Measurements from ENCODE around the gene LY6G6F.
A peak's percentile ranks its signal among the peaks of the same experiment; 100 is the strongest.

LY6G6F gene

DNA sequence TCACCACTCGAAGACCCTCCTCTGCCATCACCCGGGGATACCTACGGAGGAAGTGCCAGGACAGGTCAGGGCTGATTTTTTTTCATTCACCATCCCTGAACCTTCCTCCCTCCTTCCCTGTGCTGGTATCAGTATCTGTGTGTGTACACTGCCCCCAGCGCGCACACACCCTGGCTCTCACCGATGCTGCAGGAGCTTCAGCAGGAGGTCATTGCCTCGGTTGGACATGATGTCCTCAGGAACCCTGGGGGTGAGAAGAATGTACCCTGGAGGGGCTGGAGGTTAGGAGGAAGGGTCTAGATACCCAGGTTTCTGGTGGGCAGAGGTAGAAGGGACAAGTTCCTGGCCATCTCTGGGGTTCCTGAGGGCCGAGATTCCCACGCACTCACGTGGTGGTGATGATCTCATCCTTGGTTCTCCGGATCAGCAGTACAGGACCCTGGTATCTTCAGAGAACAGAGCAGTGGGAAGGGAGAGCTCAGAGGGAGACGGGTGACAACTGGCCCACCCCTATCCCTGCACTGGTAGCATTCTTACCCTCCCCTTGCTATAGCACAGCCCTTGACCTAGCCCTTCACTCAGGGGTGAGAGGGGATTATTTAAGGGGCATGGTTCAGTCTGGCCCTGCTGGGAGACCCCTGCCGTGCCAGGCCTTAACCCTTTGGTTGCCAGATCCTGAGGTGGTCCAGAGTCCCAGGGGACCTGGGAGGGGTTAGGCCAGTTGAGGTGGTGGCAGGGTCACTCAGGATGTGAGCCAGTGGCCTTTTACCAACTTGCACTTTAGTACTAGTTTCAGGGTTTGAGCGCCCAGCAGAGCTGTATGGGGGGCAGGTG lies 18.6 kb upstream of the LY6G6F start:
- Mint-ChIP-seq H3K4me1 (ENCODE audit: low read depth) (no peaks in the 10 kb centered on the region), H3K4me3 (no peak overlapping the region), H3K36me3 (ENCODE audit: low read depth) (peaks cover 45% of the 10 kb centered on the region), H3K27ac (peak overlapping the region; percentile 26), H3K9me3 (no peaks in the 10 kb centered on the region), H3K27me3 (ENCODE audit: low read depth) (no peaks in the 10 kb centered on the region)
- no peak for DNase-seq (ENCODE audit: low spot score)

DNA sequence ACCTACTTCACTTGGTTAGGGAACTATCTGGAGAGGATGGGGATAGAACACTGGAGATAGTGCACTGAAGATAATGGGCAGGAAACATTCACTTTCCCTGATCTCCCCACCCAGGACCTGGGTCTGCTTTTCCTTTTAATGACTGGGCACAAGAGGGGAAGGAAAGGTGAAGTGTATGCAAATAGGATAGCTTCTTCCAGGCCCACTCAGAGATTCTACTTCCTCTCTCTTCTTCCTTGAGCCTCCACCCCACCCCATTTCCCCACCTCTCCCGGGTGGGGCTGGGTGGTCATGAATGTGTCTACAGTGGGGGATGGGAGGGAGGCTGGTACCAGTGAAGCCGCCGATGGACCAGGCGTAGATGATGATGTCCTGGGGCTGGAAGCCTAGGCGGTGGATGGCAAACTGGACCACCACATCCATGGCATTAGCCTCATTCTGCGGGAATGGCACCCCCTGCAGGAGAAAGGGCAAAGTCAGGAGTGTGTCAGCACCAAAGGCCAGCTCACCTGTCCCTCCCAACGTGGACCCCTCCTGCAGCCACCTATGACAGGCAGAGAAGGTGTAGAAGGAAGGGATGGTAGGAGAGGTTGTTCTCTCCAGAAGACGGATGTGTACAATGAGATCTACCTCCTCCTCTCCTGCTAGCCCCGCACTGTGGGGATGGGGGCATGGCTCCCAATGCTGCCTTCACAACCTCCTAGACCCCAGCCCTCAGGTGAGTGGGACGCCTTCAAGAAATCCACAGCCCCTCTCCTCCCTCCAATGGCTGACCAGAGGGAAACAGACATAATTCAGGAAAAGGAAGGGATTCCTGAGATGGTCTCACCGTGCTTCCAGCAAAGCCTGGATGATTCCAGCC lies 17.2 kb upstream of the LY6G6F start:
- Mint-ChIP-seq H3K27ac (no peak overlapping the region), H3K4me3 (no peak overlapping the region), H3K36me3 (ENCODE audit: low read depth) (peaks cover 51% of the 10 kb centered on the region), H3K4me1 (ENCODE audit: low read depth) (no peaks in the 10 kb centered on the region), H3K27me3 (ENCODE audit: low read depth) (no peaks in the 10 kb centered on the region), H3K9me3 (no peaks in the 10 kb centered on the region)
- DNase-seq (ENCODE audit: low spot score): no peak

DNA sequence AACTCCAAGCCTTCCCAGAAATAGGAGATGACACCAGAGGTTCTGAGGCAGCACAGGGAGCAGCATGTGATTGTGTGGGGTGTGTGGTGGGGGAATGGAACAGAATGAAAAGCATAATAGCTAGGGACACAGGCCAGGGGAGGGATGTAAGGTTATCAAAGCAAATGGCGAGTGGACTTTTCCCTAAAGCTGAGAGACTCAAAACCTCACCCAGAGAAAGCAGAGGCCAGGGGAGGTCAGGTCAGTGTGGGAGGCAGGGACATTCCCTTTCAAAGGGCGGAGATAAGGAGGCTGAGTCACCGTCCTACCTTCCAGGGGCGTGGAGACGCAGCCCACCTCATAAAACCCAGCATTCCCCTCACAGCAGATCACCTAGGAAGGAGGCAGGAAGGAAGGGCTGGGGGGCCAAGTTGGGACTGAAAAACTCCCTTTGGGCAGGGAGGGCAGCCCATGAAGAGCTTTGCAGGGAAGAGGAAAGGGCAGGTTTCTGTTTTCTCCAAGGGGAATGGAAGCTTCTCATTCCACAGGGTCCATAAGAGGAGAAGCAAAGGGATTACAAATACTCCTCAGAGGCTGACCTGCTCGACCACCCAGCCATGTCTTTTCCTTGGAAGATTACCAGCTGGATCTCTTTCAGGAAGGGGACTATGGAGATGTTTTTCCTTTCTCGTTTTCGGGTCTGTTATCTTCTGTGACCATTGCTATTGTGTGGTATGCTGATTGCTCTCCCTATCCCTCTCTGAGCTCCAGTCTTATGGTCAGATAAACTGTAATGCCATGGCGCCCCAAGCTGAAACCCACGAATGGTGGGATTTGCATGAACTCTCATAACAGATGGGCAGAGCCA lies 16.2 kb upstream of the LY6G6F start:
- Mint-ChIP-seq H3K27ac (peak overlapping the region; percentile 17), H3K4me3 (no peak overlapping the region), H3K4me1 (ENCODE audit: low read depth) (no peaks in the 10 kb centered on the region), H3K36me3 (ENCODE audit: low read depth) (peaks cover 54% of the 10 kb centered on the region), H3K27me3 (ENCODE audit: low read depth) (no peaks in the 10 kb centered on the region), H3K9me3 (no peaks in the 10 kb centered on the region)
- DNase-seq (ENCODE audit: low spot score): no peak

DNA sequence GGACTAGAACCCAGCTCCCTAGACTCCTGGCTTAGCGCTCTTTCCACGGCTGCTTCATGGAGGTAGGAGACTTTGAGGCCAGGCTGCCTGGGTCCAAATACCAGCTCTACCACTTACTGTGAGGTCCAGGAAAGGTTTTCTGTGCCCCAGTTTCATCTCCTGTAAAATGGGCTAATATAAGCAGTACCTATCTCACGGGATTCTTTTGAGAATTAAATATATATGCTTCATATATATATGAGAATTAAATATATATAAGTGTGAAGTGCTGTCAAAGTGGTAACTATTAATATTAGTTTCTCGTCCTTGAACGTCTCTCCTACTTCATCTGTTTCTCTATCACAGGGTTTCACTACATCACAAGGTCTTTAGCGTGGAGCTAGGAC lies 15.6 kb upstream of the LY6G6F start:
- no peaks in the 10 kb centered on the region for H3K4me1 Mint-ChIP-seq (ENCODE audit: low read depth)
- peak overlapping the region; percentile 10 for H3K27ac Mint-ChIP-seq
- no peaks in the 10 kb centered on the region for H3K9me3 Mint-ChIP-seq
- DNase-seq (ENCODE audit: low spot score): no peak
- peaks cover 50% of the 10 kb centered on the region for H3K36me3 Mint-ChIP-seq (ENCODE audit: low read depth)
- H3K4me3 Mint-ChIP-seq: no peak overlapping the region
- no peaks in the 10 kb centered on the region for H3K27me3 Mint-ChIP-seq (ENCODE audit: low read depth)

- no peak overlapping the region for H3K27ac Mint-ChIP-seq
- no peaks in the 10 kb centered on the region for H3K9me3 Mint-ChIP-seq
- H3K4me1 Mint-ChIP-seq (ENCODE audit: low read depth): no peaks in the 10 kb centered on the region
- no peak overlapping the region for H3K4me3 Mint-ChIP-seq
- no peak for DNase-seq (ENCODE audit: low spot score)
- no peaks in the 10 kb centered on the region for H3K27me3 Mint-ChIP-seq (ENCODE audit: low read depth)
- H3K36me3 Mint-ChIP-seq (ENCODE audit: low read depth): peaks cover 49% of the 10 kb centered on the region
Measured at GRCh38 chr6:31691564-31692108, 15.0 kb upstream of the LY6G6F start.

GRCh38 chr6:31692353-31692752 lies 14.3 kb upstream of the LY6G6F start:
- Mint-ChIP-seq H3K36me3 (ENCODE audit: low read depth) (peaks cover 53% of the 10 kb centered on the region), H3K9me3 (no peaks in the 10 kb centered on the region), H3K4me1 (ENCODE audit: low read depth) (peaks cover 3% of the 10 kb centered on the region), H3K27me3 (ENCODE audit: low read depth) (no peaks in the 10 kb centered on the region), H3K27ac (no peak overlapping the region), H3K4me3 (no peak overlapping the region)
- no peak for DNase-seq (ENCODE audit: low spot score)

DNA sequence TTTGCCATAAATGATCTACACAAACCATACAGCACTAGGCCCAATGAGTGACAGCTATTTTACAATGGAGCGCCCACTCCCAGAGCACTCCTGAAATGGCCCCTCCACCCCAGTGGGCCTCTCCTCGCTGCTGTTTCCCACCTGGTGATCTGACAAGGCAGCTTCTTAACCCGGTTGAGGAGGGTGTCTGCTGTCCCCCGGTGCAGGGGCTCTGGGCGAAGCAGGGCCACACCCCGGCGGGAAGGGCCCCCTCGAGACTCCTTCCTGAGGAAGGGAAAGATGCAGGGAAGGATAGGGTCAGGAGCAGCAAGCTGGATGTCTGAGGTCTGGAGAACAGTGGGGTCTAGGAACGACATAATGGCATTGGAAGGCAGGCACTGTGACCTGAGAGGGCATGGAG lies 13.8 kb upstream of the LY6G6F start:
- Mint-ChIP-seq H3K36me3 (ENCODE audit: low read depth) (peaks cover 55% of the 10 kb centered on the region), H3K4me3 (no peak overlapping the region), H3K27me3 (ENCODE audit: low read depth) (no peaks in the 10 kb centered on the region), H3K9me3 (no peaks in the 10 kb centered on the region), H3K27ac (no peak overlapping the region), H3K4me1 (ENCODE audit: low read depth) (peaks cover 8% of the 10 kb centered on the region)
- no peak for DNase-seq (ENCODE audit: low spot score)

DNA sequence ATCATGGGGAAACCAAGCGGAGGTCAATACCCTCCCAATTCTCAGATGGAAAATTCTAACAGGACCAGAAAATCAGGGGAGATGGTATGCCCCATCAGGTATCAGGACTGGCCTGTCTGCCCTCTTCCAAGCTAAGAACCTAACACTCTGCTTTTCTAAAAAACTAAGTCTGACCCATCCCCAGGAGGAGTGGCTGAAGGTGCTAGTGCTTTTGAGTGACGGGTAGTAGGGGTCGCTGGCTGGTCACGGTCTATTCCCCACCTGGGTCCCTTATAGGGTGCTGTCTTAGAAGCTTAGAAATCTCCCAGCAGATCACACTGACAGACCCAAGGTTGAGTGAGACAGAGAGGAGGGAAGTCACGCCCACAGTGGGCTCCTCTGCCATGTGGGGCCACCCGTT lies 13.1 kb upstream of the LY6G6F start:
- Mint-ChIP-seq H3K36me3 (ENCODE audit: low read depth) (peaks cover 56% of the 10 kb centered on the region), H3K4me1 (ENCODE audit: low read depth) (peaks cover 11% of the 10 kb centered on the region)

DNA sequence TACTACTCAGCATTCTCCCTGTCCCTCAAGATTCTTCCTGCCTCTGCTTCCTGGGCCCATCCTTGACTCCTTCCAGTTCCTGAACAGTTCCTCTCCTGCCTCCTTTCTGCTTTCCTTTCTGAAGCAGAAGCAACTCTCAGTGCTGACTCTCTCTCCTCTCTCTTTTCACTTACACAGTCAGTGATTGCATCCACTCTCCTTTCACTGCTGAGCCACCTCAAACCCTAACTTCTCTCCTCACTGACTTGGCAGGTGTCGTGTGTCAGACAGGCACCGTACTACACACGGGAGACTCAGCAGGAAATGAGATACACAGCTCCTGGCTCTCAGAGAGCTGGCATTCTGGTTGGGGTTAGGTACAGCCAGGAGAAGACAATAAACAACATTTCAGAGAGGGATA lies 9.1 kb upstream of the LY6G6F start:
- Mint-ChIP-seq H3K27me3 (ENCODE audit: low read depth) (no peaks in the 10 kb centered on the region), H3K4me1 (ENCODE audit: low read depth) (peaks cover 24% of the 10 kb centered on the region), H3K9me3 (no peaks in the 10 kb centered on the region), H3K4me3 (no peak overlapping the region), H3K36me3 (ENCODE audit: low read depth) (peaks cover 54% of the 10 kb centered on the region), H3K27ac (peak overlapping the region; percentile 67)
- no peak for DNase-seq (ENCODE audit: low spot score)

More for the DNA sequence above, 13.1 kb upstream of the LY6G6F start:
- H3K9me3 Mint-ChIP-seq: no peaks in the 10 kb centered on the region
- no peak overlapping the region for H3K4me3 Mint-ChIP-seq
- H3K27ac Mint-ChIP-seq: no peak overlapping the region
- DNase-seq (ENCODE audit: low spot score): no peak
- H3K27me3 Mint-ChIP-seq (ENCODE audit: low read depth): no peaks in the 10 kb centered on the region

- Mint-ChIP-seq H3K4me3 (peak overlapping the region; percentile 98), H3K27ac (no peak overlapping the region), H3K36me3 (ENCODE audit: low read depth) (peaks cover 38% of the 10 kb centered on the region), H3K9me3 (no peaks in the 10 kb centered on the region), H3K27me3 (ENCODE audit: low read depth) (no peaks in the 10 kb centered on the region), H3K4me1 (ENCODE audit: low read depth) (peaks cover 26% of the 10 kb centered on the region)
- no peak for DNase-seq (ENCODE audit: low spot score)
Measured at GRCh38 chr6:31700740-31701401, 5.8 kb upstream of the LY6G6F start.

GRCh38 chr6:31701666-31702404 lies 4.8 kb upstream of the LY6G6F start:
- peak overlapping the region; percentile 97 for H3K27ac Mint-ChIP-seq
- peaks cover 26% of the 10 kb centered on the region for H3K4me1 Mint-ChIP-seq (ENCODE audit: low read depth)
- DNase-seq (ENCODE audit: low spot score): no peak
- H3K9me3 Mint-ChIP-seq: no peaks in the 10 kb centered on the region
- H3K4me3 Mint-ChIP-seq: peak overlapping the region; percentile 98
- no peaks in the 10 kb centered on the region for H3K27me3 Mint-ChIP-seq (ENCODE audit: low read depth)
- peaks cover 31% of the 10 kb centered on the region for H3K36me3 Mint-ChIP-seq (ENCODE audit: low read depth)

DNA sequence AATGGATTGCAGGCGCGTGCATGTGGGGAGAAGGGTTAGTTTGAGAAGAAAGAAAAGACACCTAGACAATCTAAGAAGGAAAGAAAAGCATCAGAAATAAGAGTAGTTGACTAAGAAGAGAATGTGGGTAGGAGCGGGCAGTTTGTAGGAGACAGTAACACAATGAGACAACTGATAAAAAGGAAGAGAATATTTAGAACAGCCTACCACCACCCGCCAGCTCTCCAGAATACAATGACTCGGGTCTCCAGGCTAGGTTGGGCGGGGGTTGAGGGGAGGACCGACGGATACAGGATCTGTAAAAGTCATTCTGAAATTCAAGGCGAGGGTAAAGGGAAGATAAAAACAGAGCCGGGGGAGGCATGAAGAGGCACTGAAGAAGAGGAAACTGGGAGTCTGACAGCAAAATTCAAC lies 4.3 kb upstream of the LY6G6F start:
- H3K9me3 Mint-ChIP-seq: no peaks in the 10 kb centered on the region
- peak overlapping the region; percentile 98 for H3K4me3 Mint-ChIP-seq
- H3K27ac Mint-ChIP-seq: peak overlapping the region; percentile 97
- DNase-seq (ENCODE audit: low spot score): peak; percentile 40
- H3K36me3 Mint-ChIP-seq (ENCODE audit: low read depth): peaks cover 26% of the 10 kb centered on the region
- H3K4me1 Mint-ChIP-seq (ENCODE audit: low read depth): peaks cover 23% of the 10 kb centered on the region
- H3K27me3 Mint-ChIP-seq (ENCODE audit: low read depth): peaks cover 2% of the 10 kb centered on the region

Measured in T-helper 2 cell treated with Interferon-gamma antibody and Interleukin-4, amounts not matched to agents 5 μg/mL and 100 μg/mL, for 36 hours (primary cell).